Body of pancreas (tissue), 4 donors: ENCODE measurements around the gene RELB. TPM values are rescaled to one million over a fixed set of nuclear protein-coding genes. Genes with fewer than 3 reads are reported as not detected.

Experiments
- ATAC-seq: fragments of 150-250 bp; one replicate; pipeline ENCODE4 v1.9.1; 2016
- DNase-seq, 4 donors: peaks; one replicate each; pipeline ENCODE4 v3.0.0-alpha.2; 2019
- H3K27ac ChIP-seq, 4 donors: fragments of 200-600 bp; sonication (generic); 1 replicate in 3 of 4; 2 replicates in 1 of 4; pipeline versions ENCODE4 v1.5.1 to v1.6.1; 2016 to 2019; ENCODE audit warnings: mild to moderate bottlenecking in 1 of 4, mixed read lengths in 1 of 4, moderate library complexity in 1 of 4
- H3K27me3 ChIP-seq, 2 donors: fragments of 200-600 bp; sonication (generic); one replicate each; pipeline ENCODE4 v1.6.0; 2016; ENCODE audit warnings: mild to moderate bottlenecking in 1 of 2
- H3K36me3 ChIP-seq, 2 donors: fragments of 200-600 bp; sonication (generic); replicated peaks in 1 of 2; 2 replicates each; pipeline ENCODE4 v1.5.1; 2016; ENCODE audit warnings: low read depth in 2 of 2; ENCODE audit not compliant: insufficient read depth in 1 of 2
- H3K4me1 ChIP-seq: fragments of 200-600 bp; sonication (generic); one replicate; pipeline ENCODE4 v1.6.0; 2016
- H3K4me3 ChIP-seq, 2 donors: fragments of 200-600 bp; sonication (generic); 1 replicate in 1 of 2; 2 replicates in 1 of 2; pipeline ENCODE4 v1.5.1; 2016 to 2019
- H3K9me3 ChIP-seq, 3 donors: fragments of 200-600 bp; sonication (generic); 1 replicate in 2 of 3; 2 replicates in 1 of 3; pipeline ENCODE4 v1.5.1; 2016
- POLR2A ChIP-seq, 3 donors: fragments of 450-650 bp; IDR thresholded peaks; one replicate each; pipeline ENCODE4 v1.6.1; 2016; ENCODE audit warnings: antibody characterized with exemption in 3 of 3, mild to moderate bottlenecking in 2 of 3
- WGBS, 2 donors: methylation state at CpG; one replicate each; pipeline ENCODE4 v1.1.5; 2017; 5-methylcytosine and 5-hydroxymethylcytosine counted together
- intact Hi-C: fragments of 100-400 bp; cut with DNase I; formaldehyde crosslinking; loops from one replicate; pipeline ENCODE4 v1.15.1; 2023
- total RNA-seq, 2 donors: library from RNA; depleted of rRNA; stranded (reverse); fragments of >200 nt; gene quantifications; one replicate each; pipeline ENCODE4 v1.1.0, GENCODE V29; 2016
- TF ChIP-seq, protein P1 (sequence below), 7 experiments: fragments of 450-650 bp in 4 of 7; fragments of 200-600 bp in 3 of 7; sonication (generic) in 3 of 7; IDR thresholded peaks; one replicate each; pipeline ENCODE4 v1.5.1; 2016 to 2019; ENCODE audit warnings: antibody characterized with exemption in 7 of 7

Gene RELB
- total RNA-seq, 2 donors from 2014 or later: 8.9 to 11.9 TPM

- Histone ChIP-seq H3K4me3 (no peak overlapping the region), H3K9me3 (no peaks in the 10 kb centered on the region), H3K27ac (peak overlapping the region; percentile 14 to 65 (median 34)), H3K36me3 (peaks cover 0 to 2% of the 10 kb centered on the region in 2 donors), H3K4me1 (peaks cover 37% of the 10 kb centered on the region), H3K27me3 (no peaks in the 10 kb centered on the region)
- intact Hi-C loops: no loop called here
- ATAC-seq (peak; percentile 51), DNase-seq (peak; percentile 39 to 77 (median 50))
- peak in 2 of 3 donors; percentile 20 to 25 for TF ChIP-seq POLR2A (IDR thresholded peaks at IDR 0.05)
- TF ChIP-seq, protein P1, sequence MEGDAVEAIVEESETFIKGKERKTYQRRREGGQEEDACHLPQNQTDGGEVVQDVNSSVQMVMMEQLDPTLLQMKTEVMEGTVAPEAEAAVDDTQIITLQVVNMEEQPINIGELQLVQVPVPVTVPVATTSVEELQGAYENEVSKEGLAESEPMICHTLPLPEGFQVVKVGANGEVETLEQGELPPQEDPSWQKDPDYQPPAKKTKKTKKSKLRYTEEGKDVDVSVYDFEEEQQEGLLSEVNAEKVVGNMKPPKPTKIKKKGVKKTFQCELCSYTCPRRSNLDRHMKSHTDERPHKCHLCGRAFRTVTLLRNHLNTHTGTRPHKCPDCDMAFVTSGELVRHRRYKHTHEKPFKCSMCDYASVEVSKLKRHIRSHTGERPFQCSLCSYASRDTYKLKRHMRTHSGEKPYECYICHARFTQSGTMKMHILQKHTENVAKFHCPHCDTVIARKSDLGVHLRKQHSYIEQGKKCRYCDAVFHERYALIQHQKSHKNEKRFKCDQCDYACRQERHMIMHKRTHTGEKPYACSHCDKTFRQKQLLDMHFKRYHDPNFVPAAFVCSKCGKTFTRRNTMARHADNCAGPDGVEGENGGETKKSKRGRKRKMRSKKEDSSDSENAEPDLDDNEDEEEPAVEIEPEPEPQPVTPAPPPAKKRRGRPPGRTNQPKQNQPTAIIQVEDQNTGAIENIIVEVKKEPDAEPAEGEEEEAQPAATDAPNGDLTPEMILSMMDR (IDR thresholded peaks at IDR 0.05): no peak
- 24 to 29% methylated on average over 12 to 26 of the region's 26 CpGs for WGBS, 2 donors
Measured at GRCh38 chr19:45075301-45076028, 74.2 kb downstream of the RELB start.

GRCh38 chr19:45076029-45076850 is 75.0 kb downstream of the RELB start, which contains the start of gene ZNF296:
Gene ZNF296 (minus strand): TSS chr19:45076478. CDS start chr19:45076373, 105 bp downstream.
- intact Hi-C loops: no loop called here
- WGBS, 2 donors: 6 to 13% methylated on average over 15 to 63 of the region's 81 CpGs
- Histone ChIP-seq H3K4me1 (peaks cover 41% of the 10 kb centered on the region), H3K27me3 (no peaks in the 10 kb centered on the region), H3K4me3 (peak within 1 kb of the TSS in 1 of 2 donors; percentile 14), H3K9me3 (no peaks in the 10 kb centered on the region), H3K36me3 (no peaks in the 10 kb centered on the region), H3K27ac (peak within 1 kb of the TSS; percentile 14 to 65 (median 34))
- ATAC-seq (peak; percentile 76), DNase-seq (peak; percentile 77 to 88 (median 81))
- TF ChIP-seq POLR2A (IDR thresholded peaks at IDR 0.05): peak in 2 of 3 donors; percentile 18 to 19
- TF ChIP-seq, protein P1 (IDR thresholded peaks at IDR 0.05): no peak

- Histone ChIP-seq H3K27ac (peak overlapping the region in 2 of 4 donors; percentile 52 to 65), H3K36me3 (no peaks in the 10 kb centered on the region), H3K9me3 (no peaks in the 10 kb centered on the region), H3K4me3 (no peak overlapping the region), H3K27me3 (no peaks in the 10 kb centered on the region), H3K4me1 (peaks cover 41% of the 10 kb centered on the region)
- 73 to 74% methylated on average over 15 of the region's 15 CpGs for WGBS, 2 donors
- ATAC-seq: no peak
- no peak for DNase-seq
- TF ChIP-seq, protein P1 (IDR thresholded peaks at IDR 0.05): no peak
- intact Hi-C loops: no loop called here
Measured at GRCh38 chr19:45076851-45077730, 75.8 kb downstream of the RELB start.

GRCh38 chr19:45078390-45079062 is 77.3 kb downstream of the RELB start:
- H3K9me3 ChIP-seq: no peaks in the 10 kb centered on the region
- intact Hi-C loops: no loop called here
- H3K27me3 ChIP-seq: no peaks in the 10 kb centered on the region
- DNase-seq (no peak), ATAC-seq (no peak)
- no peak for TF ChIP-seq POLR2A (IDR thresholded peaks at IDR 0.05)
- TF ChIP-seq, protein P1 (IDR thresholded peaks at IDR 0.05): no peak
- peaks cover 41% of the 10 kb centered on the region for H3K4me1 ChIP-seq
- no peaks in the 10 kb centered on the region for H3K36me3 ChIP-seq
- peak overlapping the region in 2 of 4 donors; percentile 70 to 84 for H3K27ac ChIP-seq
- WGBS, 2 donors: 50 to 51% methylated on average over 9 to 10 of the region's 10 CpGs
- peak overlapping the region; percentile 68 to 92 for H3K4me3 ChIP-seq
